Activated B cell treated with CpG ODN at 0.5 μM for 24 hours (primary cell): ENCODE data around the gene UST. TPM values are rescaled to one million over a fixed set of nuclear protein-coding genes. Genes with fewer than 3 reads are reported as not detected.

ENCODE experiments used
- ATAC-seq: fragments of 200-7000 bp; cut with Tn5 transposase; one replicate; pipeline ENCODE4 v1.10.0; 2021; ENCODE audit warnings: low read depth, mild to moderate bottlenecking, moderate library complexity
- CTCF ChIA-PET: fragments of 350-600 bp; sonication (Branson Sonifier 250); formaldehyde crosslinking; loops from one replicate; lab custom pipeline; 2021; ENCODE audit warnings: antibody characterized with exemption; lab: Charles Lee
- POLR2A ChIA-PET: fragments of 350-600 bp; sonication (Branson Sonifier 250); formaldehyde crosslinking; loops from one replicate; lab custom pipeline; 2021; ENCODE audit warnings: antibody characterized with exemption; lab: Charles Lee
- DNase-seq: peaks from one replicate; pipeline ENCODE4 v3.0.0; 2022
- H3K27ac Mint-ChIP-seq: one replicate; pipeline ENCODE4 v1.8.0; 2020; ENCODE audit warnings: mixed read lengths
- H3K27me3 Mint-ChIP-seq: one replicate; pipeline ENCODE4 v1.8.0; 2021; ENCODE audit warnings: mixed read lengths
- H3K36me3 Mint-ChIP-seq: one replicate; pipeline ENCODE4 v1.8.0; 2021; ENCODE audit warnings: low read depth, mixed read lengths
- H3K4me1 Mint-ChIP-seq: one replicate; pipeline ENCODE4 v1.8.0; 2021; ENCODE audit warnings: mixed read lengths
- H3K4me3 Mint-ChIP-seq: one replicate; pipeline ENCODE4 v1.8.0; 2020; ENCODE audit warnings: mild to moderate bottlenecking, mixed read lengths
- H3K9me3 Mint-ChIP-seq: one replicate; pipeline ENCODE4 v1.8.0; 2020; ENCODE audit warnings: mixed read lengths
- CTCF ChIP-seq: fragments of 200-600 bp; IDR thresholded peaks from one replicate; pipeline ENCODE4 v1.8.0; 2022; ENCODE audit warnings: antibody characterized with exemption, mild to moderate bottlenecking
- intact Hi-C: fragments of 100-400 bp; cut with micrococcal nuclease; formaldehyde crosslinking; loops from one replicate; pipeline ENCODE4 v1.15.1; 2024
- total RNA-seq: library from RNA; stranded (reverse); gene quantifications from 2 replicates; pipeline ENCODE4 v1.2.3, GENCODE V29; 2022

The UST gene
- total RNA-seq, 1 donor from 2014 or later, result 18.1 TPM

DNA sequence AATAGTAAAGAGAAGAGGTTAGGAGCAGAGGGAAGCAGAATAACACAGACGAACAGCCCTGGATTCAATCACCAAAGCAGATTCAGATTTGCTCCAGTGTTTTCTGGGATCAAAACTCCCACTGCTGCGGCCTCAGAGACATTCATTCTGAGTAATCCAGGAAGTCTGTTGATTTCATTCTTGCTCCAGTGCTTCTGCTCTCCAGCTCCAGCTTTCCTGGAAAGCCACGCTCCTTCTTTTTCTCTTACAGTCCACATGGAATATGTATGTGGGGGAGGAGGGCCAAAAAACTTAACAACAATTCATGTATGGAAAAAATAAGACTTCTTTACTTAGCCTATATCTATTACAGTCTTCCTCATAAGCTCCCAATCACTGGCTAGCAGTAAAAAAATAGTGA lies 26.4 kb upstream of the UST start:
- H3K4me3 Mint-ChIP-seq, result no peak overlapping the region
- H3K36me3 Mint-ChIP-seq, result no peaks in the 10 kb centered on the region
- DNase-seq (no peak), ATAC-seq (no peak)
- ChIA-PET CTCF (no interaction called here), POLR2A (no interaction called here)
- peaks cover 3% of the 10 kb centered on the region for H3K27me3 Mint-ChIP-seq
- H3K27ac Mint-ChIP-seq, result no peak overlapping the region
- no peak for TF ChIP-seq CTCF
- H3K4me1 Mint-ChIP-seq, result no peaks in the 10 kb centered on the region
- intact Hi-C loops, result no loop called here
- H3K9me3 Mint-ChIP-seq, result peaks cover 6% of the 10 kb centered on the region

DNA sequence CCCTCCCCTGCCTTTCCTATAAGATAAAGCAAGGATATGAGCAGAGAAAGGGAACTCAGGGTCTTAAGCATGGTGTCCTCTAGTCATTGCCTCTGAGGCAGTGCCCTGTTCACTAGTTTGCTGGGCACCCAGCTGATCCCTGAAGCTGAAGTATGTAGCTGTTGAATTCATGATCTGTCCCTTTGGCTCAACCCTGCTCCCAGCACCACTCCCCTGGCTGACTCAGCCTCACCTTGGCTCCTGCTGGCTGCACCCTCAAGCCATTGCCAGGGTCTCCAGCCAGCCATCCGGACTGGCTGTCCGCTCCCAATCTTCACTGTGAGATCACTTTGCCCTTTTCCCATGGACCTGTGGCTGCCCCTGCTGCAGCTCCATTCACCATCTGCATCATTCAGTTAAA lies 25.9 kb upstream of the UST start:
- Mint-ChIP-seq H3K4me1 (no peaks in the 10 kb centered on the region), H3K27me3 (peaks cover 3% of the 10 kb centered on the region), H3K27ac (no peak overlapping the region), H3K36me3 (no peaks in the 10 kb centered on the region), H3K9me3 (peaks cover 6% of the 10 kb centered on the region), H3K4me3 (no peak overlapping the region)
- intact Hi-C loops, result no loop called here
- ATAC-seq (no peak), DNase-seq (no peak)
- TF ChIP-seq CTCF, result no peak
- CTCF ChIA-PET, result no interaction called here
- POLR2A ChIA-PET, result no interaction called here

DNA sequence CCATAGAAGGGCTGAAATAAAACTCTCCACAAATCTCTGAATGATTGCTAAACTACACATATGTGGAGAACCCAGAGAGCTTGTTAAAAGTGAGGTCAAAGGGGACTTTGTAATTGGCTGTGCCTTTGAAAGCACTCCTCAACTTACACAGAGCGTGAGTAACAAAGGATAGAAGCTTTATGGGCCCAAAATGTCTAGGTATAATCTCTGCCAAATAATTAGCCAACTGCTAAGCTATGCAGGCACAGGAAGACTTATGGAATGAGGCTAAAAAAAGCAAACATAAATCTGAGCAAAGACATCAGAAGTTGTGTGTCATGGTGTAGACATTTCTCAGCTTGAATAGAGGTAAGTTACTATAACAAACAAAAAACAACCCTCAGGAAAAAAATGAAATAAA lies 23.3 kb upstream of the UST start:
- intact Hi-C loops, result no loop called here
- ChIA-PET POLR2A (no interaction called here), CTCF (no interaction called here)
- no peaks in the 10 kb centered on the region for H3K4me1 Mint-ChIP-seq
- DNase-seq (no peak), ATAC-seq (no peak)
- no peak overlapping the region for H3K4me3 Mint-ChIP-seq
- H3K27ac Mint-ChIP-seq, result no peak overlapping the region
- peaks cover 3% of the 10 kb centered on the region for H3K27me3 Mint-ChIP-seq
- no peak for TF ChIP-seq CTCF
- no peaks in the 10 kb centered on the region for H3K36me3 Mint-ChIP-seq
- H3K9me3 Mint-ChIP-seq, result peaks cover 12% of the 10 kb centered on the region

- Mint-ChIP-seq H3K9me3 (peaks cover 12% of the 10 kb centered on the region), H3K36me3 (no peaks in the 10 kb centered on the region), H3K27me3 (peaks cover 3% of the 10 kb centered on the region), H3K4me3 (no peak overlapping the region), H3K4me1 (no peaks in the 10 kb centered on the region), H3K27ac (no peak overlapping the region)
- intact Hi-C loops, result no loop called here
- no peak for TF ChIP-seq CTCF
- no peak for DNase-seq
- POLR2A ChIA-PET, result no interaction called here
- ATAC-seq, result no peak
- CTCF ChIA-PET, result no interaction called here
Observed at GRCh38 chr6:148724428-148724827, 22.4 kb upstream of the UST start.

DNA sequence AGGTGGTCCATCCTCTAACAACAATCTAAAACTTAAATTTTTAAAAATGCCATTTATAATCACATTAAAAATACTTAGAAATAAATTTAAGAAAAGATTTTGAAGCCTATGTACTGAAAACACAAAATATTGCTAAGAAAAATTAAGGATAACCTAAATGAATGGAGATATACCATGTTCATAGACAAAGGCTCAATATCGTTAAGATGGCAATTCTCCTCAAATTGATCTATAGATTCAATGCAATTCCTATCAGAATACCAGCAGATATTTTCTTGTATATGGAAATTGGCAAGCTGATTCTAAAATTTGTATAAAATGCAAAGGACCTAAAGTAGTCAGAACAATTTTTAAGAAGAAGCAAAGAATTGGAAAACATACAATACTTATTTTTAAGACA lies 19.7 kb upstream of the UST start:
- intact Hi-C loops, result no loop called here
- H3K4me3 Mint-ChIP-seq, result no peak overlapping the region
- no peaks in the 10 kb centered on the region for H3K4me1 Mint-ChIP-seq
- peaks cover 12% of the 10 kb centered on the region for H3K9me3 Mint-ChIP-seq
- no peak for DNase-seq
- no peaks in the 10 kb centered on the region for H3K36me3 Mint-ChIP-seq
- H3K27ac Mint-ChIP-seq, result no peak overlapping the region
- H3K27me3 Mint-ChIP-seq, result peaks cover 3% of the 10 kb centered on the region
- TF ChIP-seq CTCF, result no peak
- CTCF ChIA-PET, result no interaction called here
- POLR2A ChIA-PET, result no interaction called here
- no peak for ATAC-seq
